ENCODE measurements around the gene ITGAE.

GRCh38 chr17:3838206-3838605 lies 37.2 kb upstream of the ITGAE start:
- TF ChIP-seq EP300 (IDR thresholded peaks at IDR 0.05) (no peak), POLR2A (IDR thresholded peaks at IDR 0.05; ENCODE audit: low read depth) (no peak)
- TF ChIP-seq, protein P1, sequence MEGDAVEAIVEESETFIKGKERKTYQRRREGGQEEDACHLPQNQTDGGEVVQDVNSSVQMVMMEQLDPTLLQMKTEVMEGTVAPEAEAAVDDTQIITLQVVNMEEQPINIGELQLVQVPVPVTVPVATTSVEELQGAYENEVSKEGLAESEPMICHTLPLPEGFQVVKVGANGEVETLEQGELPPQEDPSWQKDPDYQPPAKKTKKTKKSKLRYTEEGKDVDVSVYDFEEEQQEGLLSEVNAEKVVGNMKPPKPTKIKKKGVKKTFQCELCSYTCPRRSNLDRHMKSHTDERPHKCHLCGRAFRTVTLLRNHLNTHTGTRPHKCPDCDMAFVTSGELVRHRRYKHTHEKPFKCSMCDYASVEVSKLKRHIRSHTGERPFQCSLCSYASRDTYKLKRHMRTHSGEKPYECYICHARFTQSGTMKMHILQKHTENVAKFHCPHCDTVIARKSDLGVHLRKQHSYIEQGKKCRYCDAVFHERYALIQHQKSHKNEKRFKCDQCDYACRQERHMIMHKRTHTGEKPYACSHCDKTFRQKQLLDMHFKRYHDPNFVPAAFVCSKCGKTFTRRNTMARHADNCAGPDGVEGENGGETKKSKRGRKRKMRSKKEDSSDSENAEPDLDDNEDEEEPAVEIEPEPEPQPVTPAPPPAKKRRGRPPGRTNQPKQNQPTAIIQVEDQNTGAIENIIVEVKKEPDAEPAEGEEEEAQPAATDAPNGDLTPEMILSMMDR (IDR thresholded peaks at IDR 0.05) = no peak

Data from esophagus muscularis mucosa (tissue), 4 donors.